Dedifferentiated amniotic fluid mesenchymal stem cell (primary cell): ENCODE data around the gene FANCC.

Experiments used
- DNase-seq: peaks from one replicate; pipeline ENCODE4 v3.0.0-alpha.2; 2016; ENCODE audit errors: extremely low spot score

Gene FANCC

DNA sequence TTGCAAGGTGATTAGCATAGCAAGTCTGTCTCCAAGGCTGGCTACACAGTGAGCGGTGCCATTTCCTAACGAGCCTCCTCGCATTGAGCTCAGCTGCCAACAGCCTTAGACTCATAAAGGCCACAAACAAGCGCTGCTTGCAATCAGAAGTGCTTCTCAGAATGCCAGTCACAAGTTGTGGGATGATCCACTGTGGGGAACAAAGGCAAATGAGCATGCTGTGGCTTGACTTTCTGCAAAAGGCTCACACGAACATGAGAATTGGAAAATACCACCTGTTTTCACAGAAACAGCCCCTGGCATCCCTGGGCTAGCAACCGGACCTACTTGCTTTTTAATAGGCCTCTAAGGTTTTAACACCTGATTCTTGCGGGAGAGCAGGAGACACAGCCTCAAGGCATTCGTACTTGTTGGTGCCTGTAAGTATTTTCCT, 215.5 kb downstream of the FANCC start:
- no peak for DNase-seq

DNA sequence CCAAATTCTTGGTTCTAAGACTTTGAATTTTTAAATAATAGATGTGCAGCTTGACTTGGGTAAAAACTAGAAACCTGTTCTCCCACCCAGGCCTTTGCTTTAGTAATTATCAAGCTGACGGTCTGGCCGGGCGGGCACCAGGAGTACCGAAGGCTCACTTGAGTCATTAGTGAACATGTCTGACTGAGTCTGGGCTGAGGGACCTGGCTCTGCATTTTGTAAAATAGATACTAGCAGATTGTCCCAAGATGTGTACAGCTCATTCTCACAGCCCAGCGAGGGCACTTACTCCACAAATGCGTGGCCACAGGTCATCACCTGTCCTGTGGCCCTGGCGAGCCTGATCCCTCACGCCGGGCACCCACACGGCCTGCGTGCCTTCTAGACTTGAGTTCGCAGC, 216.2 kb downstream of the FANCC start:
- no peak for DNase-seq

DNA sequence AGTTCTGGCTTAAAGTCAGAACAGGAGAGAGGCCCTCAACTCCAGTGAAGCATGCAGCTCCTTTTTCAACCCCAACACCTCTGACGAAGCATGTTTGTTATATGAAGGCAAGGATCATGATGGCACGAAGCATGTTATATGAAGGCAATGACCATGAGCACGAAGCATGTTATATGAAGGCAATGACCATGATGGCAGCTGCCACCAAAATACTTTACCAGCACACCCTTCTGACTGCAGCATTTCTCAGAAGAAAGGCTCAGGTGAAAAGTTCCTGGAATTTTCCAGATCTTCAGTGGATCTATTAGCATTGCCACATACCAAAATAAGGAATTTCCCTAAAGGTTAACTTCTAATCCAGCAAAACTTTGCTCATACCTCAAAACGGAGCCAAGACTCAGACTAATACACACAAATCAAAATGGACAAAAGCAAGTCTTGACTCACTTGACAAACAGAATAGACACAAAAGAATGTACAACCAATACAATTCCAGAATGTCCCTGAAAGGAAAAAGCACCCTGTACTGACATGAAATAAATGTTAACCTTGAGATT, 217.4 kb downstream of the FANCC start:
- DNase-seq, result no peak

DNA sequence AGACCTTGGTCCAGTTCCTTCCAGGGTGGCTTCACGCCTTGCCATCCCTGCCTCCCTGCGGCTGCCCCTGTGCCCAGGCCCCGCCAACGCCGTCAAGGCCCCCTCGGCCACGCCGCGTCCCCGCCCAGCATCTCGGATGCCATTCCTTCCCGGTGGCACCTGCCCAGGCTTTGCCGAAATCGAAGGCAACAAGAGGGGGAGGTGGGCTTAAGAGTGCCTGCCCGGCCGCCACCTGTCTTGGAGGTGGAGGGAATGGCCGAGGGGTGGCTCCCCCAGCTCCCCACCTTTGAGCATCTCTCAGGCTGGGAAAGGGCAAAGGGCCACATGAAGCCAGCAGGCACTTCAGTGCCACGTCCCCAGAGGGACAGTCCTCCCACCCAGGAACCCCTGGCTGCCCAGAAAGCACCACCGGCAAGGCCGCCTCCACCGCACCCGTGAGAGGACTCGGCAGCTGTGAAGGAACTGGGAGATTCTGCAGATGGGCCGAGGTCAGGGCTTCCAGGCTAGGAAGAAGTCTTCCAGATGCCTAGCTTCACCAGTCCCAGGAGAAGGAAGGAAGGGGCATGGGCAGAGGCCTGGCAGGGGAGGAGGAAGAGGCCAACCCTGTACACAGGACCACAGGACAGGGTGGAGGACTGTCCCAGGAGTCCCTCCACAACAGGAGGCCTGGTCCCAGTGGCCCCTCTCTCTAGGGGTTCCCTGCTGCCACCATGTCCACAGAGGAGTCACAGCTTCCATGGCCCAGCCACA, 218.0 kb downstream of the FANCC start:
- no peak for DNase-seq

DNA sequence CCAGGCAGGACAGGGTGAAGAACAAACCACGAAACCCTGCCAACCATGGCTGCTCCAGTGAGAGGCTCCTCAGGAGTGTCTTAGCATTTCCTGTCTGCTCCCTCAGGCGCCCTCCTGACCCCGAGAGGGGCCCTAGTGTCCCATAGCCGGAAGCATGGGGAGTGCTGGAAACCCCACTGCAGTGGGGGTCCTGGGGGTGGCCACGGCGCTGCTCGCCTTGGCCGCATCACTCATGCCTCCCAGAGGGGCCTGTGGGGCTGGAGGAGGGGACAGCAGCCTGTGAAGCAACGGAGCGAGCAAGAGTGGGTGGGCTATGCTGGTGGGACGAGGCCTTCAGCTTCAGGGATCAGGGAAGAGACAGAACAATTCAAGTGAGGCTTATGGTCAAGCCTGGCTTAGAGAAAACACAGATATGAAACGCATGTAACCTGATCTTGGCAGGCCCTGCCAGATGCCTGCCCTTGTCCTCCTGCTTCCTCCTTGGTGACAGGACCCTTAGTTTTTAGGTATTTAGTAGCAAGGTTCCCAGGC, 219.1 kb downstream of the FANCC start:
- no peak for DNase-seq

DNA sequence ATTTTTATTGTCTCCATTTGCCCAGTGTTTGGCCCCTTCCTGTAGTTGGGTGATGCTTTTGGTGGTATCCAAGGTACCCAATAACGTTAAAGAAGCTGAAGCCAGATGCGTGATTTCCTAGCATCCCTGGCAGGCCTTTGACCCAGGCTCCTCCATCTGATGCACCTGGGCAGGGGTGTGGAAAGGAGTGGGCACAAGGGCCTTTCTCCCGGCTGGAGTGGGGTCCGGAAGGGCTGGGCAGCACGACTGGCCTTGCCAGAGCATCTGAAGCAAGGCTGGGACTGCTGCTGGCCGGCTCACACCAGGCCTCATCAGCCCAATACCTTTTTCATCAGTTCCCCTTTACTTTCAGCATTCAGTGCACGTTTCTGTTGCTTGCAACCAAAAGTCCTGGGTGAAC, 220.2 kb downstream of the FANCC start:
- no peak for DNase-seq

DNA sequence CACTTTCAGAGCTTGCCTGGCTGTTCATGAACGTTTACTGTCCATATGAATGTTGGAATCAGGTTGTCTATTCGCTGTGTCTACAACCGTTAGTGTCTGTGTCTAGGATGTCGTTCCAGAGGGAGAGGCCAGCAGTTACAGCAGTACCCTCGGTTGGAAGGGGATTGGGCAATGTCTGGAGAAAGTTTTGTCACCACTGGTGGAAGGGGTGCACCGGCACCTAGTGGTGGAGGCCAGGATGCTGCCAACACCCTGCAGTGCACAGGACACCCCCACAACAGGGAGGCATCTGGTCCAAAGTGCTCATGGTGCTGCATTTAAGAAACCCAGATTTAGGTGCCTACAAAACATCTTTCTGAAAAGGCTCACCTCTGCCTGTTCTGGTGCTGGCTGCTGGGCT, 220.7 kb downstream of the FANCC start:
- DNase-seq, result no peak

DNA sequence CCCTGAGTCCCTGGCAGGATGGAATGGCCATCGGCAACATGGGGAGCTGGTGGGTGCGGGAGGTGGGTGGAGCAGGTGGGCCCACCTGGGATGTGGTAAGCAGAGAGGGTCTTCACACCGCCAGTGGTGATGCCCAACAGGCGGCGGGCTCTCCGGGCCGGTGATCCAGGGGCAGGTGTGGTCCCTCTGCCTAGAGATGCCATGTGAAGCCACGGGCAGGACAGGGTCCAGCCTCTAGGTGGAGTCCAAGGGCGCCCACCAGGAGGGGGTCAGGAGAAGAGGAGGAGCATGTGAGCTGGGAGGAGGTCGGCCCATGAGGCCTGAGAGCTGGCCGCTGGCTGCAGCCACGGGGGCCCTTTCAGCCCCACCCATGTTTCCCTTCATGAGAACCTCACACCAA, 221.1 kb downstream of the FANCC start:
- no peak for DNase-seq

DNA sequence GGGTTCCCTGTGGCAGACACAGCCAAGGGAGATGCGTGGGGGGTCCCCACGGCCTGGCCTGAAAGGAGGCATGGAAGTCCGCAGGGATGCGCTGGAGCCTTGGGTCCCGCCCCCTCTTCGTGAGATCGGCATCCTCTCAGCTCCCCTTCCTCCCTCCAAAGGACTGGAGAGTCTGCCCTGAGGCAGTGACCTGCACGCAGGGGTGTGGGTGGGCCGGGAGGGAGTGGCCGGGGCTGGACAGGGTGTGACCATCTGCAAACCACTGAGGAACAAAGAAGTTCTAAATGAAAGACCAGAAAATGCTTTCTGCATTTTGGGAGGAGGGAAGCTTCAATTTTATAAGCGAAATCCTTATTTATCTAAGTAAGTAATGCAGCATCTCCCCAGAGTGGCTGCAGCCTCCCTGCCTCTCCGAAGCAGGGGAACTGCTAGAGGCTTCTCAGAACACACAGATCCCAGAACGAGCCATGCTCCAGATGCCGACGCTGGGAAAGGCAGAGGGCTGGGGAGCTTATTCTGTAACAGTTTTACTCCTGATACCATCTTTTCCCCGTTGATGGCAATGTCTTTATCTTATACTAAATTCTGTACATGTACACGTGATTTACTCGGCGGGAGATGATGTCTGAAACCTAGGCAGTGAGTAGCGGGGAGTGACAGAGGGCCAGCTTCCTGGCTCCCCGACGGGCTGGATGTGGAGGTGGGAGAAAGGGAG, 221.7 kb downstream of the FANCC start:
- DNase-seq, result no peak

DNA sequence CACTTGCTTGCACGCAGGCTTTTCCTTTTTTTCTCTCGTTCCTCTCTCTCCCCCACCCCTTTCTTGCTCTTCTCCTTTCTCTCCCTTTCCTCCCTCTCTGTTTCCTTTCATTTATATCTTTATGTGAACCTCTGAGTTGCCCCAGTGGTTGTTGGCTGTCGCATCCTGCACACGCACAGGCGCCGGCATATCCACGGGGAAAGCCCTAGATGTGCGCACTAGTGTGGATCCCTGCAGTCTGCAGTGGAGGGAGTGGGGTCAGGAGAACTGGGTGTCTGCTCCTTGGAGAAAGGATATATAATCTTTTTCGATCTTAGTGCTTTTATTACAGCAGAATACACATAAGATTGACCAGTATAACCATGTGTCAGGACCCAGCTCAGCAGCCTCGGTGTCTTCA, 223.5 kb downstream of the FANCC start:
- no peak for DNase-seq

DNA sequence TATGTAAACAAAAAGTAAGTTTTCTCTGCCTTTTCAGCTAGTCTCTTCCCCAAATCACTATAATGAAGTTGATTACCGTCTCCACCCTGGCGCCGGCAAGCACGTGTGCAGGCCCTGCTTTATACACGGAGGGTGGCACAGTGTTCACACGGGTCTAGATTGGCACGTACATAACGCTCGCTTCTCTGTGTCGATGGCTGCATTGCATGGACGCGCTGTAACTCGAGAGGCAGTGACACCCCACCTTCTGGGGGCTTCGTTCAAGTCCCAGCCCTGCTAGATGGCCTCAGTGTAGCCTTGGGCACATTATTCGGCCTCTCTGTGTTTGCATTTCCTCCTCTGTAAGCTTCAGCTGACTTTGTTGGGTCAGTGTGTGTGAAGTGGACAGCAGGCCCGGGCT, 223.9 kb downstream of the FANCC start:
- DNase-seq, result no peak

DNA sequence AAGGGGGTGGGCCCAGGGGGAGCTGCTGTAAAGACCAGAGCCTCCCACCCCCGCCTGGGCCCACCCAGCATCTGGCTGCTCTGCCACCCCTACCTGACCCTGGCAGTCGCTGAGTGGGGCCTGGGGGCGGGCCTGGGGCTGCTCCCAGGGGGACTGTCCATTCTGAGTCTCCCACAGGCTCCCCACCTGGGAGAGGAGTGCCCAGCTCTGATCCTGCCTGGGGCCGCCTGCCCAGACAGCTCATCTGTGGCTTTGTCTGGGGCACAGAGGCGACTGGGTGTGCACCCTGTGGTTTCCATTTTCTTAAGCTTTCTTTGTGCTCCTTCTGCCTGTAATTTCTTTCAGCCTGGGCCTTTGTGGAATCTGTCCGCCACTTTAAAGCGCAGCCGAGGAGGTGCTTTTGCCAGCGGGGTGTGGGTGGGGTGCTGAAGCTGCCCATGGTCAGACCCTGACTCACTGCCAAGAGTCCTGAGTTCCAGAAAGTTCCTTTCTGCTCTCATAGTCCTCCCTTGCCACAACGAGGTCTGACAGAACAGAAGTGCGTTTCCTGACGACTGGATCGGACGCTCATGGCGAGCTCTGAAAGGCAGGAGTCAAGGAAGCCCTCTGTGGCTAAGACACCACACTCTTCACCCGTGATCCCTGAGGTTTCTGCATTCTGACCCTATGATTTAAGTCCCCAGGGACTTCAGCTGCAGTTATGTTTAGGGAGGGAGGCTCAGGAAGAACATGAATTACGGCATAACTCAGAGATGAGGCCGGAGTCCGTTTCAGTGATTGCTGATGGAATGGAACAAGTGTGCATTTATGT, 225.0 kb downstream of the FANCC start:
- DNase-seq, result peak; percentile 76

DNA sequence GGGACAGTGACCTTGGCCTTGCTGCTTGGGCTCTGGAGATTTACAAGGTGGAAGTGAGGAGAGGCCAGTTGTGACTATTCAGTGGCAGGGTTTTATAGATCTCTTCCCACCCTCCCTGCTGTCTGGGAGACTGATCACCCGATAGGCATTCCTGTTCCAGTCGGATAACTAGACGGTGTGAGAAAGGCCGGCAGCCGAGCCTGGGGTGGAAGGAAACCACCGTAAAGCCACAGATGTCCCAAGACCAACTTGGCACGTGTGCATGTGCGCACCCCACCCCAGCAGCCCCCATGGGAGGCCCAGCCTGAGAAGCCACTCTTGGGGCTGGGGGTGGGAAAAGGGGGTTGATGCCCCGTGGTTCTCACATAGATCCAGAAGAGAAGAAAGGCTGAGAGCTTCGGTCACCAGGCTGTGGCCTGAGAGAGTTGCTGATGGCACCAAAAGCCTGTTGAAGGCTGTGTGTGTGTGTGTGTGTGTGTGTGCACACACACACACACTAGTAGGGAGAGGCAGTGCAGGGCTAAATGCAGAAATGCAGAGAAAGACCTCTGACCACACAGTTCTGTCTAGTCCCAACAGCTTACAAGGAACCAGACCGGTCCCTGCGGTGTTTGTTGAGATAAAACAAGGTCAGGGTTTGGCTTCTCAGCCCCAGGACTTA, 225.8 kb downstream of the FANCC start:
- DNase-seq, result peak; percentile 49

DNA sequence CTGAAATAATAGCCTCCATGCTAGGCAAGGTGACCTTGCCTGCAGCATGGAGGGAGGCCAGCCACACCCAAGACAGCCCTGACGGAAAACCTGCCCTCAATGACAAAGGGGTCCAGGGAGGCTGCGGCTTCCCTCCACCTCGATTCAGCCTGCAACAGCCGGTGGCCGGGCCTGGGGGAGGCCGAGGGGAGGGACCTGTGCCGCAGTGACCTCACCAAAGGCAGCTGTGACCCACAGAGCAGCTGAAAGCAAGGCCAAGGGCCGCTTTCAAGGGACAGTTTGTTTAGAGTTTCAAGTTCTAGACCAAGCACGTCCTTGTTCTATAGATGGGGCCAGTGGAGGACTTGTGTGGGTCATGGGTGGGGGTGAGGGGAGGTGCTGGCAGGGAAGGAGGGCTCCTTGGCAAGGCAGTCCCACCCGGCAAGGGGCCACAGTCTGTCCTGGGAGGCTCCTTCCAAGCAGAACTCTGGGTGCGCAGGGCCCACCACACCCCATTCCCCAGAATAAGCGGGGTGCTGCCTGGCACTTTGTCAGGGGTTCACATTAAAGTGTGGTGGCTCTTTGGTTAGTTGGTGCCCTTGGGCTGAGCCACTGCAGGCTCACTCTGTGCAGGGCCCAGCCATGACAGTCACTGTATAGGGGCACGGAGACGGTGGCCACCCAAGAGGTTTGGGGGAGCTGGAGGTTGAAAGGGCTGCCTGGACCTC, 226.5 kb downstream of the FANCC start:
- no peak for DNase-seq

DNA sequence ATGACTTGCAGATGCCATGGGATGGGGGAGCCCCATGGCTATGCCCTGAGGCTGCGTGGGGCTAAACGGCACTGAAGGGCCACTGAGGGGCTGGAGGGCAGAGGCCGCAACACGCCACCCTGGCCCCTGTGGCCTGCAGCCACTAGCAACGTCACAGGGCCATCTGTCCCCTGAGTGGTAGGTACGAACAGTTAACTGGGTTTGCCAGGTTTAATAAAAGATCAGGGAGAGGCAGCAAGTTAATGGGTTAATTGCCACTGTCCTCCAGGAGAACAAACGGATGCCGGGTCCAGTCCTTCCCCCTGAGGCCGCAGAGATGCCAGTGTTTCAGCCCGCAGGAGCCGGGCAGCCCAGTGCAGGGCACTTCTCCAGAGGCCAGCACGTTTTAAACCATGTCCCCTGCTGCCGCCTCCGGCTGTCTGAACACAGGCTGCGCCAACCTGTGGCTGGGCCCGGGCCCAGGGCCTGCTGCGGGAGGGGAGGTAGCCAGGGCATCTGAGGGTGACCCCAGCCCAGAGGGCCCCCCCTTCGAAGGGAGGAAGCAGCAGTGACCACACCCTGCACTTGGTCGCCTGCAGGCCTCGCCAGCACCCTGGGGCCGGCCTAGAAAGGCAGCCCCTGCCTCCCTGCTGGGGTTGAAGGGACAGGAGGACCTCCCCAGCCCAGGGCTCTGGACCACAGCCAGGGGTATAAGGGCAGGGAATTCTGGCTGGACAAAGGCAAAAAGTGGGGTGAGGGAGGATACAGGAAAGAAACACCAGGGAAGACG, 227.3 kb downstream of the FANCC start:
- DNase-seq, result no peak

DNA sequence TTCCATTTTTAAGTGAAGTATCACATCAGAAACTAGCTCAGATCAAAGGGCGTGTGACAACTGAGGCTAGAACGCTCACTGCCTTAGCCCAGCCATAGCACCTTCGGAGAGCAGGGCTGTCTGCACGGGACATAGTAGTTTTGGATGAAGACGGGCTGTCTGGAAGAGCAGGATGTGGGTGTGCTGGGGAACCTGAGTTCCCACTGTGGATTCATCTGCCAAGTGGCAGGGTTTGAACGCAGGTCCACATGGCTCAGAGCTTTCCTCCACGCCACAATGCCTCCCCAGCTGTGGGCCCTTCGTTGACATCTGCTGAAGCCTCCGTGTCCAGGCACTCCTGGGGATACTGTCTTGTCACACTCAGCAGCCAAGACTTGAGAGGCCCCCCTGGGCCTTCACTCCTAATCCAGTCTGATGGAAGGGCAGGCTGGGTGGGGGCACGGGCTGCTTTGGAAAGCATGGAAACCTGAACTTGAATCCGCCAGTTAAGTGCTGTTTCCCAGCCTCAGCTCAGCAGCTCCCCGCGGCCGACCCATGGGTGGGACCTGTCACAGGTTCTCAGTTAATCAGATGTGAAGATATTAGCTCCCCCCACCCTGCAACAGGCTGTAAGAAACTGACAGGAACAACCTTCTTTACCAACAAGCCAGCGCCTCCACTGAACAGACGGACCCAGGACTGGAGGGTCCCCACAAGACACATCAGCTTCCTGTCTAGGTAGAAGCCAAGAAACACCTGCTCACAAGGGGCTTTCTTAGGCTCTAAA, 228.1 kb downstream of the FANCC start:
- DNase-seq, result no peak

DNA sequence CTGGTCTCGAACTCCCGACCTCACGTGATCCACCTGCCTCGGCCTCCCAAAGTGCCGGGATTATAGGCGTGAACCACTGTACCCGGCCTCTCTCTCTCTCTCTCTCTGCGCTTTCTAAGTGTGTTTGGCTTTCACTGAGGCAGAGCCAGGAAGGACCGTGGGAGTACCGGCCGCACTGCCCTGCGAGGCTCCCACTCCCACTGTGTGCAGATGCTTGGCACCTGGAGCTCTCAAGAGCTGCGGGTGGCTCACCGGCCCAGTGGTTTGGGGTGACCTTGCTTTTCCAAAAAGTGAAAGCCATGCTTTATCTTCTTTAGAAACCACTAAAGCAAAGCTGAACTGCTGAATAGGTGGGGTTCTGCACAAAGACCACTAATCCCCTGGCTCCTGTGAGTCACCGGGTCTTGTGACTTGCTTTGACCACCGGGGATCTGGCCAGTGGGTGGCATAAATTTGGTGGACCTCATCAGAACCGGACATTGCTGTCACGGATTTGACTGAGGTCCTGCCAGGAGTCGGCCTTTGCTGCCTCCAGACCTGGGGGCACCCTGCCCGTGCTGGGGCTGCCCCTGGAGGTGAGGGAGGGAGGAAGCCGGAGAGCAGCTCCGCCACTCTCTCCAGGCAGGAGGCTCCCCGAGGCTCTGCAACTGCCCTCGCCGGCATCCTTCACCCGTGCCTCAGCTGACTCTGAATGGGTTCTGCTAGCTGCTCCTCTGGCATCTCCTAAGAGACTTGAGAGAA, 228.9 kb downstream of the FANCC start:
- DNase-seq, result no peak

DNA sequence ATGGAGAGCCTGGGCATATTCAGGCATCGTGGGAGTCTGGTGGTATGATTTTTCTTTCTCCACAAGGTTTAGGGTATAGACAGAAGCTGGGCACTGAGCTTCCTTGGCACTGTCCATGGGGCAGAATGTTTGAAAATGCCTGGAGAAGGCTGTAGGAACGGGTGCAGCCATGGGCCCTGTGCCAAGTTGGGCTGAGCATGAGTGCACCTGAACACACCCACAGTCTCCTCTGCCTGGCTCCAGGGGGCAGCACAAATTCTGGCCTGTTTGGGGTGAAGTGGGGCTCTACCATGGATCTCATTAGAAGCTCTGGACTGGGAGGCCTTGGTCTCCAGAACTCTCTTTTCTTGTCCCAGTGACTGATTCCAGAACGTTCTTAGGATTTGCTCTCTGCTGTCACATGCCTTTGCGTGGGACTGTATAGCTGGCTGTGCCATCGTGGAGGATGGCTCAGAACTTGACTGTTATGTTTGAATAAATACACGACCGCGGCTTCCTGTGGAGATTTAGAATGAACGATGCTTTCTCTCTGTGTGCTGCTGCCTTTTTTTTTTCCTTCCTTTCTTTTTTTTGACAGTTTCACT, 229.8 kb downstream of the FANCC start:
- no peak for DNase-seq
